B cell (primary cell): ENCODE measurements around the gene ZNF620. TPM values are rescaled to one million over a fixed set of nuclear protein-coding genes. Genes with fewer than 3 reads are reported as not detected.

Source experiments
- ATAC-seq: fragments of 200-7000 bp; cut with Tn5 transposase; one replicate; pipeline ENCODE4 v1.10.0; 2021; ENCODE audit warnings: low read depth, mild to moderate bottlenecking, moderate number of reproducible peaks, moderate library complexity
- CTCF ChIA-PET: fragments of 350-600 bp; sonication (Branson Sonifier 250); formaldehyde crosslinking; loops from one replicate; lab custom pipeline; 2021; ENCODE audit warnings: antibody characterized with exemption, inconsistent platforms; lab: Charles Lee
- POLR2A ChIA-PET: fragments of 350-600 bp; sonication (Branson Sonifier 250); formaldehyde crosslinking; loops from one replicate; lab custom pipeline; 2021; ENCODE audit warnings: antibody characterized with exemption; lab: Charles Lee
- DNase-seq: peaks from one replicate; pipeline ENCODE4 v3.0.0; 2013
- H2AFZ ChIP-seq: 2 replicates; pipeline ENCODE4 v1.6.1; 2012; ENCODE audit warnings: mild to moderate bottlenecking, low read depth, low read length; ENCODE audit not compliant: insufficient read depth, poor library complexity, severe bottlenecking
- H3K27ac ChIP-seq, 2 donors: 1 replicate in 1 of 2; 2 replicates in 1 of 2; pipeline ENCODE4 v1.5.1; 2012 to 2013; ENCODE audit warnings: low read length in 2 of 2, mild to moderate bottlenecking in 2 of 2, moderate library complexity in 1 of 2
- H3K27me3 ChIP-seq, 4 experiments: fragments of 200-600 bp in 1 of 4; sonication (generic) in 1 of 4; replicated peaks in 1 of 4; 1 replicate in 2 of 4; 2 replicates in 2 of 4; pipeline versions ENCODE4 v1.6.1 to v1.7.0; 2013 to 2016; ENCODE audit warnings: low read length in 3 of 4, mild to moderate bottlenecking in 2 of 4, mixed read lengths in 1 of 4, moderate library complexity in 1 of 4; ENCODE audit not compliant: insufficient read depth in 4 of 4, control insufficient read depth in 3 of 4; ENCODE audit errors: control extremely low read depth in 1 of 4
- H3K36me3 ChIP-seq, 2 experiments: replicated peaks in 1 of 2; 1 replicate in 1 of 2; 2 replicates in 1 of 2; pipeline versions ENCODE4 v1.6.1 to v1.7.1; 2013; ENCODE audit warnings: low read length in 1 of 2; ENCODE audit not compliant: insufficient read depth in 2 of 2, control insufficient read depth in 1 of 2; ENCODE audit errors: control extremely low read depth in 1 of 2, extremely low read depth in 1 of 2
- H3K4me1 ChIP-seq, 2 donors: fragments of 200-600 bp in 1 of 2; sonication (generic) in 1 of 2; 1 replicate in 1 of 2; 2 replicates in 1 of 2; pipeline versions ENCODE4 v1.5.1 to v1.6.1; 2013 to 2017; ENCODE audit warnings: low read length in 2 of 2; ENCODE audit not compliant: control insufficient read depth in 2 of 2, insufficient read depth in 2 of 2
- H3K4me2 ChIP-seq: replicated peaks from 2 replicates; pipeline ENCODE3; 2012; ENCODE audit warnings: mild to moderate bottlenecking, low read depth, low read length; ENCODE audit not compliant: poor library complexity, severe bottlenecking
- H3K4me3 ChIP-seq, 5 experiments: fragments of 200-600 bp in 1 of 5; sonication (generic) in 1 of 5; 1 replicate in 3 of 5; 2 replicates in 2 of 5; pipeline versions ENCODE4 v1.5.1 to v1.7.0; 2011 to 2016; ENCODE audit warnings: low read length in 4 of 5, mild to moderate bottlenecking in 4 of 5, low read depth in 2 of 5, control low read depth in 1 of 5, moderate library complexity in 1 of 5; ENCODE audit not compliant: insufficient read depth in 1 of 5; ENCODE audit errors: control extremely low read depth in 1 of 5, extremely low read depth in 1 of 5
- H3K79me2 ChIP-seq: fragments of 200-600 bp; sonication (generic); one replicate; pipeline ENCODE4 v1.6.0; 2016; ENCODE audit warnings: low read length; ENCODE audit not compliant: control insufficient read depth, insufficient read depth
- H3K9ac ChIP-seq: fragments of 200-600 bp; sonication (generic); 2 replicates; pipeline ENCODE4 v1.6.1; 2017; ENCODE audit warnings: mild to moderate bottlenecking, low read length, moderate library complexity
- H3K9me3 ChIP-seq, 3 donors: one replicate each; pipeline versions ENCODE4 v1.6.1 to v1.7.1; 2013; ENCODE audit warnings: low read length in 2 of 3; ENCODE audit not compliant: control insufficient read depth in 2 of 3, insufficient read depth in 1 of 3; ENCODE audit errors: control extremely low read depth in 1 of 3
- H4K20me1 ChIP-seq: 2 replicates; pipeline ENCODE4 v1.6.0; 2012; ENCODE audit warnings: mild to moderate bottlenecking, low read length; ENCODE audit not compliant: insufficient read depth, control insufficient read depth, poor library complexity, severe bottlenecking
- H3K27ac Mint-ChIP-seq: one replicate; pipeline ENCODE4 v1.8.0; 2021; ENCODE audit warnings: mixed read lengths
- H3K27me3 Mint-ChIP-seq: one replicate; pipeline ENCODE4 v1.8.0; 2021; ENCODE audit warnings: mixed read lengths
- H3K4me1 Mint-ChIP-seq: one replicate; pipeline ENCODE4 v1.8.0; 2021; ENCODE audit warnings: mixed read lengths
- H3K4me3 Mint-ChIP-seq: one replicate; pipeline ENCODE4 v1.8.0; 2021; ENCODE audit warnings: mixed read lengths
- H3K9me3 Mint-ChIP-seq: one replicate; pipeline ENCODE4 v1.8.0; 2022; ENCODE audit warnings: mixed read lengths; ENCODE audit not compliant: insufficient read depth
- CTCF ChIP-seq: fragments of 200-600 bp; IDR thresholded peaks from one replicate; pipeline ENCODE4 v1.8.0; 2022; ENCODE audit warnings: antibody characterized with exemption, mild to moderate bottlenecking
- EZH2 ChIP-seq: IDR thresholded peaks from 2 replicates; pipeline ENCODE4 v1.6.1; 2012; ENCODE audit warnings: borderline replicate concordance, low read depth, mild to moderate bottlenecking, moderate library complexity, low read length; ENCODE audit not compliant: insufficient read depth, poor library complexity, severe bottlenecking
- WGBS: methylation state at CpG from one replicate; pipeline ENCODE4 v1.1.5; 2013; ENCODE audit warnings: missing lambda C conversion rate; ENCODE audit not compliant: insufficient coverage; 5-methylcytosine and 5-hydroxymethylcytosine counted together
- intact Hi-C: fragments of 100-400 bp; cut with micrococcal nuclease; formaldehyde crosslinking; loops from one replicate; pipeline ENCODE4 v1.10.0; 2022
- polyA plus RNA-seq: library from polyadenylated mRNA; depleted of rRNA; stranded (reverse); fragments of >200 nt; gene quantifications from 2 replicates; pipeline ENCODE4 v1.2.3, GENCODE V29; 2012
- total RNA-seq, 2 donors: library from RNA; stranded (reverse); fragments of 120-200 nt in 1 of 2; gene quantifications; 1 replicate in 1 of 2; 2 replicates in 1 of 2; pipeline versions ENCODE4 v1.2.3 to v1.2.4, GENCODE V29; 2013 to 2022

The ZNF620 gene
- total and polyA plus RNA-seq, 2 donors (not counting 1 experiment from before 2014, with no cell fraction given) = 1.2 to 6.6 TPM

- CTCF ChIA-PET = no interaction called here
- intact Hi-C loops = no loop called here
Measured at GRCh38 chr3:40502034-40502433, 3.8 kb upstream of the ZNF620 start.

More at GRCh38 chr3:40502034-40502433, 3.8 kb upstream of the ZNF620 start:
- Histone ChIP-seq H3K36me3 (no peaks in the 10 kb centered on the region), H3K4me1 (peaks cover 6 to 10% of the 10 kb centered on the region in 2 donors), H4K20me1 (no peaks in the 10 kb centered on the region), H2AFZ (no peak overlapping the region), H3K4me3 (no peak overlapping the region), H3K4me2 (no peak overlapping the region), H3K9me3 (no peaks in the 10 kb centered on the region), H3K9ac (no peak overlapping the region), H3K79me2 (no peaks in the 10 kb centered on the region), H3K27ac (no peak overlapping the region), H3K27me3 (no peaks in the 10 kb centered on the region)
- DNase-seq (no peak), ATAC-seq (no peak)
- Mint-ChIP-seq H3K27ac (no peak overlapping the region), H3K4me3 (no peak overlapping the region), H3K27me3 (no peaks in the 10 kb centered on the region), H3K4me1 (peaks cover 13% of the 10 kb centered on the region), H3K9me3 (no peaks in the 10 kb centered on the region)
- TF ChIP-seq CTCF (no peak), EZH2 (no peak)
- no CpG with 5 or more reads among the region's 2 CpGs for WGBS
- POLR2A ChIA-PET = no interaction called here
